Prostate gland (tissue), 2 donors: ENCODE data around the gene HDDC3. TPM values are rescaled to one million over a fixed set of nuclear protein-coding genes. Genes with fewer than 3 reads are reported as not detected.
"Not testable (repeated sequence)": the region's sequence is repeated elsewhere in the genome, so short reads cannot be mapped to it uniquely, and the experiment has no call there.

Source experiments
- DNase-seq: peaks from one replicate; pipeline ENCODE4 v3.0.0-alpha.2; 2019; ENCODE audit warnings: low spot score
- H3K27ac ChIP-seq, 2 donors: fragments of 200-600 bp; sonication (generic); 2 replicates each; pipeline ENCODE4 v1.5.1; 2017 to 2019
- H3K27me3 ChIP-seq: fragments of 200-600 bp; sonication (generic); replicated peaks from 2 replicates; pipeline ENCODE4 v1.5.1; 2019; ENCODE audit not compliant: insufficient read depth
- H3K36me3 ChIP-seq, 2 donors: fragments of 200-600 bp; sonication (generic); 1 replicate in 1 of 2; 2 replicates in 1 of 2; pipeline versions ENCODE4 v1.5.1 to v1.8.1; 2017 to 2019
- H3K4me1 ChIP-seq: fragments of 200-600 bp; sonication (generic); replicated peaks from 2 replicates; pipeline ENCODE4 v1.5.1; 2019
- H3K4me3 ChIP-seq, 2 donors: fragments of 200-600 bp; sonication (generic); 2 replicates each; pipeline ENCODE4 v1.5.1; 2017 to 2019
- H3K9me3 ChIP-seq: fragments of 200-600 bp; sonication (generic); 2 replicates; pipeline ENCODE4 v1.5.1; 2017
- CTCF ChIP-seq, 4 experiments: fragments of 200-600 bp in 2 of 4; fragments of 450-650 bp in 2 of 4; sonication (generic) in 2 of 4; IDR thresholded peaks; 1 replicate in 3 of 4; 2 replicates in 1 of 4; pipeline ENCODE4 v1.5.1; 2016 to 2019; ENCODE audit warnings: antibody characterized with exemption in 4 of 4, mild to moderate bottlenecking in 2 of 4, moderate library complexity in 2 of 4
- POLR2A ChIP-seq: fragments of 450-650 bp; IDR thresholded peaks from one replicate; pipeline ENCODE4 v1.6.1; 2016; ENCODE audit warnings: antibody characterized with exemption, mild to moderate bottlenecking
- POLR2AphosphoS5 ChIP-seq: sonication (generic); formaldehyde crosslinking; IDR thresholded peaks from one replicate; pipeline ENCODE4 v1.6.1; 2017; ENCODE audit warnings: antibody characterized with exemption
- whole genome bisulfite sequencing: methylation state at CpG from one replicate; pipeline ENCODE4 v1.1.5; 2018; 5-methylcytosine and 5-hydroxymethylcytosine counted together
- intact Hi-C: fragments of 100-400 bp; cut with DNase I; formaldehyde crosslinking; loops from one replicate; pipeline ENCODE4 v1.14.2; 2022
- total RNA-seq, 2 donors: library from RNA; depleted of rRNA; stranded (reverse); fragments of >200 nt; gene quantifications; one replicate each; pipeline ENCODE4 v1.1.0, GENCODE V29; 2016

The HDDC3 gene
- total RNA-seq, 2 donors from 2014 or later: 16.2 to 30.6 TPM

GRCh38 chr15:90909976-90910375 lies 22.4 kb downstream of the HDDC3 start:
- intact Hi-C loops: no loop called here
- no peak overlapping the region for H3K4me3 ChIP-seq
- peaks cover 32 to 42% of the 10 kb centered on the region in 2 donors for H3K36me3 ChIP-seq
- H3K9me3 ChIP-seq: no peaks in the 10 kb centered on the region
- no peaks in the 10 kb centered on the region for H3K27me3 ChIP-seq
- H3K27ac ChIP-seq: no peak overlapping the region
- no peaks in the 10 kb centered on the region for H3K4me1 ChIP-seq
- no peak for TF ChIP-seq CTCF (IDR thresholded peaks at IDR 0.05)
- no peak for TF ChIP-seq POLR2A
- TF ChIP-seq POLR2AphosphoS5: no peak
- 86% methylated on average over 8 of the region's 8 CpGs for WGBS
- no peak for DNase-seq

GRCh38 chr15:90909449-90909848 lies 22.9 kb downstream of the HDDC3 start:
- 80% methylated on average over 11 of the region's 11 CpGs for WGBS
- H3K4me1 ChIP-seq, intact Hi-C loops, H3K27ac ChIP-seq, H3K27me3 ChIP-seq, H3K9me3 ChIP-seq, DNase-seq, H3K4me3 ChIP-seq: not testable (repeated sequence)
- H3K36me3 ChIP-seq: peaks cover 32 to 42% of the 10 kb centered on the region in 2 donors

GRCh38 chr15:90907838-90908507 lies 24.4 kb downstream of the HDDC3 start:
- H3K27ac ChIP-seq: no peak overlapping the region

GRCh38 chr15:90907051-90907660 lies 25.2 kb downstream of the HDDC3 start:
- Histone ChIP-seq H3K36me3 (peaks cover 24% of the 10 kb centered on the region in 2 donors), H3K27me3 (no peaks in the 10 kb centered on the region), H3K4me3 (no peak overlapping the region), H3K27ac (no peak overlapping the region), H3K4me1 (peaks cover 9% of the 10 kb centered on the region), H3K9me3 (no peaks in the 10 kb centered on the region)
- intact Hi-C loops: no loop called here
- TF ChIP-seq CTCF (IDR thresholded peaks at IDR 0.05) (no peak), POLR2A (no peak), POLR2AphosphoS5 (no peak)
- 87% methylated on average over 15 of the region's 15 CpGs for WGBS
- no peak for DNase-seq

More at GRCh38 chr15:90907838-90908507, 24.4 kb downstream of the HDDC3 start:
- H3K4me3 ChIP-seq: no peak overlapping the region
- DNase-seq: no peak
- intact Hi-C loops: no loop called here
- H3K4me1 ChIP-seq: peaks cover 9% of the 10 kb centered on the region
- H3K9me3 ChIP-seq: no peaks in the 10 kb centered on the region
- TF ChIP-seq POLR2A (no peak), POLR2AphosphoS5 (no peak), CTCF (IDR thresholded peaks at IDR 0.05) (no peak)
- 81% methylated on average over 9 of the region's 9 CpGs for WGBS
- H3K36me3 ChIP-seq: peaks cover 29 to 32% of the 10 kb centered on the region in 2 donors
- no peaks in the 10 kb centered on the region for H3K27me3 ChIP-seq

- Histone ChIP-seq H3K27ac (no peak overlapping the region), H3K36me3 (peaks cover 16 to 19% of the 10 kb centered on the region in 2 donors), H3K9me3 (no peaks in the 10 kb centered on the region), H3K27me3 (no peaks in the 10 kb centered on the region), H3K4me1 (peaks cover 9% of the 10 kb centered on the region), H3K4me3 (no peak overlapping the region)
- intact Hi-C loops: no loop called here
- TF ChIP-seq POLR2AphosphoS5 (no peak), CTCF (IDR thresholded peaks at IDR 0.05) (no peak), POLR2A (no peak)
- 93% methylated on average over 10 of the region's 11 CpGs for WGBS
- DNase-seq: no peak
Observed at GRCh38 chr15:90906181-90906849, 26.0 kb downstream of the HDDC3 start.
